SHP77 treated with DMSO at 0.1 percent for 48 hours (cell line): ENCODE results near the gene SLC26A5.
"Not testable (repeated sequence)": the region's sequence is repeated elsewhere in the genome, so short reads cannot be mapped to it uniquely, and the experiment has no call there.

Experiments used
- DNase-seq: peaks from one replicate; lab custom pipeline; 2025; lab: John Stamatoyannopoulos, UW

The SLC26A5 gene

GRCh38 chr7:103446049-103446520, at the start of gene SLC26A5:
SLC26A5 (minus strand) TSS chr7:103446207; CDS start chr7:103421514, 24,693 bp downstream.
- DNase-seq, result no peak

- no peak for DNase-seq
These were observed 41.4 kb upstream of the SLC26A5 start for GRCh38 chr7:103487419-103487818.

- not testable (repeated sequence) for DNase-seq
These were observed 40.9 kb upstream of the SLC26A5 start for GRCh38 chr7:103486873-103487272.

- DNase-seq, result no peak
These were observed 34.8 kb upstream of the SLC26A5 start for GRCh38 chr7:103480771-103481170.

GRCh38 chr7:103474956-103475355, 28.9 kb upstream of the SLC26A5 start:
- no peak for DNase-seq

- no peak for DNase-seq
These were observed 23.3 kb upstream of the SLC26A5 start for GRCh38 chr7:103469095-103469948.

GRCh38 chr7:103466814-103467213, 20.8 kb upstream of the SLC26A5 start:
- no peak for DNase-seq

- DNase-seq, result no peak
These were observed 16.4 kb upstream of the SLC26A5 start for GRCh38 chr7:103462358-103462757.

GRCh38 chr7:103447073-103447960, 1.3 kb upstream of the SLC26A5 start:
- peak; percentile 27 for DNase-seq

GRCh38 chr7:103445228-103446048, 569 bp downstream of the SLC26A5 start:
- no peak for DNase-seq

GRCh38 chr7:103439661-103440060, 6.3 kb downstream of the SLC26A5 start:
- DNase-seq, result no peak

GRCh38 chr7:103437623-103438022, 8.4 kb downstream of the SLC26A5 start:
- no peak for DNase-seq

- no peak for DNase-seq
These were observed 13.3 kb downstream of the SLC26A5 start for GRCh38 chr7:103432712-103433111.

GRCh38 chr7:103425177-103425576, 20.8 kb downstream of the SLC26A5 start:
- DNase-seq, result no peak

- no peak for DNase-seq
These were observed 22.4 kb downstream of the SLC26A5 start for GRCh38 chr7:103423467-103424179.

- DNase-seq, result no peak
These were observed 25.1 kb downstream of the SLC26A5 start for GRCh38 chr7:103420857-103421384.

- no peak for DNase-seq
These were observed 27.8 kb downstream of the SLC26A5 start for GRCh38 chr7:103418241-103418640.

GRCh38 chr7:103413407-103413806, 32.6 kb downstream of the SLC26A5 start:
- no peak for DNase-seq

- DNase-seq, result no peak
These were observed 33.9 kb downstream of the SLC26A5 start for GRCh38 chr7:103412151-103412550.

GRCh38 chr7:103405789-103406613, 40.0 kb downstream of the SLC26A5 start:
- DNase-seq, result not testable (repeated sequence)
